Ovary (tissue), 9 donors: ENCODE measurements around the gene CDKAL1. TPM values are rescaled to one million over a fixed set of nuclear protein-coding genes. Genes with fewer than 3 reads are reported as not detected.
"Not testable (repeated sequence)": the region's sequence is repeated elsewhere in the genome, so short reads cannot be mapped to it uniquely, and the experiment has no call there.

ENCODE experiments used
- DNase-seq, 5 donors: peaks; one replicate each; pipeline ENCODE4 v3.0.0-alpha.2; 2019 to 2020
- H3K27ac ChIP-seq, 2 donors: fragments of 200-600 bp; one replicate each; pipeline versions ENCODE4 v1.5.1 to v1.8.0; 2019 to 2022
- H3K27me3 ChIP-seq: fragments of 200-600 bp; one replicate; pipeline ENCODE4 v1.8.0; 2022
- H3K36me3 ChIP-seq: fragments of 200-600 bp; sonication (generic); one replicate; pipeline ENCODE4 v1.5.1; 2019
- H3K4me1 ChIP-seq: one replicate; pipeline ENCODE4 v1.8.1; 2013; ENCODE audit warnings: mild to moderate bottlenecking, moderate library complexity; ENCODE audit not compliant: insufficient read depth
- H3K4me3 ChIP-seq: fragments of 200-600 bp; sonication (generic); one replicate; pipeline ENCODE4 v1.5.1; 2017
- H3K9me3 ChIP-seq, 2 donors: fragments of 200-600 bp in 1 of 2; sonication (generic) in 1 of 2; one replicate each; pipeline versions ENCODE4 v1.5.1 to v1.8.1; 2013 to 2019; ENCODE audit warnings: mild to moderate bottlenecking in 1 of 2, moderate library complexity in 1 of 2
- CTCF ChIP-seq, 3 donors: fragments of 450-650 bp in 2 of 3; fragments of 200-600 bp in 1 of 3; IDR thresholded peaks; one replicate each; pipeline versions ENCODE4 v1.5.1 to v1.8.0; 2016 to 2022; ENCODE audit warnings: antibody characterized with exemption in 3 of 3, mild to moderate bottlenecking in 1 of 3
- EP300 ChIP-seq: sonication (generic); formaldehyde crosslinking; IDR thresholded peaks from one replicate; pipeline ENCODE4 v1.6.1; 2017; ENCODE audit warnings: antibody characterized with exemption
- POLR2A ChIP-seq: fragments of 450-650 bp; IDR thresholded peaks from one replicate; pipeline ENCODE4 v1.6.1; 2017; ENCODE audit warnings: antibody characterized with exemption, mild to moderate bottlenecking, moderate library complexity
- WGBS, 3 donors: extraction: QIAGEN DNeasy Blood & Tissue Kit in 1 of 3; methylation state at CpG; one replicate each; pipeline versions ENCODE4 v1.1.5 to v1.1.7; 2013 to 2017; 5-methylcytosine and 5-hydroxymethylcytosine counted together
- intact Hi-C, 4 donors: fragments of 100-400 bp; cut with DNase I; formaldehyde crosslinking; loops; one replicate each; pipeline versions ENCODE4 v1.11.0 to v1.15.1; 2022 to 2023
- polyA plus RNA-seq, 2 donors: library from polyadenylated mRNA; stranded (reverse); fragments of 200-250 nt in 1 of 2; fragments of 350-450 nt in 1 of 2; fragmentation: Illumina TruSeq in 1 of 2; extraction: RNeasy Lipid Tissue Mini Kit (QIAGEN cat#74804) in 1 of 2; gene quantifications; one replicate each; pipeline ENCODE4 v1.2.3, GENCODE V29; 2013 to 2014
- total RNA-seq, 7 donors: library from RNA; depleted of rRNA in 2 of 7; stranded (reverse); fragments of >200 nt in 2 of 7; fragmentation: NEBNext Ultra II Directional in 3 of 7; extraction: Animal tissue kit (Norgen Biotek cat#: 25700) in 3 of 7; gene quantifications; one replicate each; pipeline versions ENCODE4 v1.1.0 to v1.2.4, GENCODE V29; 2016 to 2023
- donor health status: DM: no; HTN: no; CAD: no; lungs with moderate emphysema.
- donor health status: DM: no; HTN: no; CAD: no.
- donor health status: Bipolar disorder and iron deficiency.
- donor health status: DM: yes; HTN: yes; CAD: no.
- donor health status: DM: no; HTN: no; CAD: no.
- donor health status: DM: yes; HTN: yes; CAD: no.

The CDKAL1 gene
- total and polyA plus RNA-seq, 9 donors: 6.8 to 21.3 (median 18.9) TPM

- Histone ChIP-seq H3K27me3 (no peaks in the 10 kb centered on the region), H3K36me3 (no peaks in the 10 kb centered on the region), H3K27ac (no peak overlapping the region), H3K4me1 (peaks cover 9% of the 10 kb centered on the region), H3K4me3 (no peak overlapping the region), H3K9me3 (no peaks in the 10 kb centered on the region)
- TF ChIP-seq EP300 (no peak), CTCF (IDR thresholded peaks at IDR 0.05) (no peak), POLR2A (no peak)
- intact Hi-C loops: no loop called here
- DNase-seq: no peak
- 90 to 100% (median 97%) methylated on average over 2 of the region's 2 CpGs for WGBS, 3 donors
Measured at GRCh38 chr6:21193790-21194475, 659.7 kb downstream of the CDKAL1 start.

GRCh38 chr6:21195301-21195700 lies 661.0 kb downstream of the CDKAL1 start:
- H3K36me3 ChIP-seq, H3K27me3 ChIP-seq, H3K9me3 ChIP-seq, H3K4me3 ChIP-seq, DNase-seq, H3K27ac ChIP-seq, H3K4me1 ChIP-seq, intact Hi-C loops: not testable (repeated sequence)
- WGBS, 3 donors: 95 to 98% (median 98%) methylated on average over 7 of the region's 7 CpGs

- no peaks in the 10 kb centered on the region for H3K36me3 ChIP-seq
- no peak for TF ChIP-seq EP300
- no peak for TF ChIP-seq POLR2A
- no peak for TF ChIP-seq CTCF (IDR thresholded peaks at IDR 0.05)
- no peaks in the 10 kb centered on the region for H3K9me3 ChIP-seq
- peak overlapping the region in 1 of 2 donors; percentile 22 for H3K27ac ChIP-seq
- H3K27me3 ChIP-seq: no peaks in the 10 kb centered on the region
- H3K4me1 ChIP-seq: peaks cover 12% of the 10 kb centered on the region
- H3K4me3 ChIP-seq: no peak overlapping the region
- no peak for DNase-seq
- intact Hi-C loops: no loop called here
- WGBS, 3 donors: 58 to 72% (median 65%) methylated on average over 5 of the region's 5 CpGs
Measured at GRCh38 chr6:21198032-21198640, 663.9 kb downstream of the CDKAL1 start.

- intact Hi-C loops: no loop called here
- Histone ChIP-seq H3K27me3 (no peaks in the 10 kb centered on the region), H3K4me1 (peaks cover 12% of the 10 kb centered on the region), H3K4me3 (no peak overlapping the region), H3K36me3 (no peaks in the 10 kb centered on the region), H3K9me3 (no peaks in the 10 kb centered on the region), H3K27ac (no peak overlapping the region)
- WGBS, 3 donors: 85 to 93% (median 92%) methylated on average over 6 of the region's 6 CpGs
- TF ChIP-seq CTCF (IDR thresholded peaks at IDR 0.05): no peak
- TF ChIP-seq EP300: no peak
- no peak for TF ChIP-seq POLR2A
- DNase-seq: no peak
Measured at GRCh38 chr6:21199262-21199661, 665.0 kb downstream of the CDKAL1 start.
